ENCODE data around the gene MVK.

The MVK gene

GRCh38 chr12:109637348-109637747, 63.8 kb downstream of the MVK start:
- ATAC-seq = no peak

GRCh38 chr12:109637996-109638395, 64.4 kb downstream of the MVK start:
- ATAC-seq = no peak

- no peak for ATAC-seq
Observed at GRCh38 chr12:109638735-109639134, 65.1 kb downstream of the MVK start.

GRCh38 chr12:109639151-109639872, 65.7 kb downstream of the MVK start:
- ATAC-seq = no peak

- no peak for ATAC-seq
Observed at GRCh38 chr12:109640961-109641360, 67.4 kb downstream of the MVK start.

- no peak for ATAC-seq
Observed at GRCh38 chr12:109641422-109641821, 67.8 kb downstream of the MVK start.

GRCh38 chr12:109642506-109643132, 69.0 kb downstream of the MVK start:
- no peak for ATAC-seq

GRCh38 chr12:109645194-109645593, 71.6 kb downstream of the MVK start:
- no peak for ATAC-seq

- no peak for ATAC-seq
Observed at GRCh38 chr12:109645708-109646107, 72.1 kb downstream of the MVK start.
